HG02970 (cell line): ENCODE measurements around the gene HMGXB4.
A peak's percentile ranks its signal among the peaks of the same experiment; 100 is the strongest.

Experiments
- ATAC-seq: cut with Tn5 transposase; IDR thresholded peaks from one replicate; pipeline ENCODE4 v1.9.1; 2021; ENCODE audit warnings: mild to moderate bottlenecking, moderate library complexity, moderate number of reproducible peaks; ENCODE audit not compliant: unreplicated experiment, low FRiP score

HMGXB4 gene

GRCh38 chr22:35308480-35309021, 51.3 kb downstream of the HMGXB4 start:
- peak; percentile 37 for ATAC-seq

- ATAC-seq: no peak
These were observed 53.6 kb downstream of the HMGXB4 start for GRCh38 chr22:35310556-35311550.

- ATAC-seq: no peak
These were observed 54.3 kb downstream of the HMGXB4 start for GRCh38 chr22:35311551-35311999.

- ATAC-seq: no peak
These were observed 55.1 kb downstream of the HMGXB4 start for GRCh38 chr22:35312198-35313059.

- no peak for ATAC-seq
These were observed 56.2 kb downstream of the HMGXB4 start for GRCh38 chr22:35313311-35314121.

GRCh38 chr22:35314161-35314942, 57.1 kb downstream of the HMGXB4 start:
- no peak for ATAC-seq

GRCh38 chr22:35315141-35315854, 58.0 kb downstream of the HMGXB4 start:
- ATAC-seq: no peak

GRCh38 chr22:35315855-35316745, 58.8 kb downstream of the HMGXB4 start:
- ATAC-seq: no peak

GRCh38 chr22:35316751-35317150, 59.5 kb downstream of the HMGXB4 start:
- ATAC-seq: no peak

GRCh38 chr22:35317680-35318290, 60.5 kb downstream of the HMGXB4 start:
- no peak for ATAC-seq

GRCh38 chr22:35318346-35319215, 61.3 kb downstream of the HMGXB4 start:
- no peak for ATAC-seq

- ATAC-seq: no peak
These were observed 62.1 kb downstream of the HMGXB4 start for GRCh38 chr22:35319244-35319985.

GRCh38 chr22:35322126-35322525, 64.8 kb downstream of the HMGXB4 start:
- no peak for ATAC-seq

GRCh38 chr22:35322893-35323292, 65.6 kb downstream of the HMGXB4 start:
- no peak for ATAC-seq

GRCh38 chr22:35323305-35323704, 66.0 kb downstream of the HMGXB4 start:
- ATAC-seq: no peak

GRCh38 chr22:35324067-35324466, 66.8 kb downstream of the HMGXB4 start:
- ATAC-seq: no peak
